NK-92 (cell line): ENCODE data around the gene KLF13.
"Not testable (repeated sequence)": the region's sequence is repeated elsewhere in the genome, so short reads cannot be mapped to it uniquely, and the experiment has no call there.

Experiments
- DNase-seq: peaks from one replicate; lab custom pipeline; 2025; ENCODE audit not compliant: unreplicated experiment; lab: John Stamatoyannopoulos, UW

Gene KLF13

DNA sequence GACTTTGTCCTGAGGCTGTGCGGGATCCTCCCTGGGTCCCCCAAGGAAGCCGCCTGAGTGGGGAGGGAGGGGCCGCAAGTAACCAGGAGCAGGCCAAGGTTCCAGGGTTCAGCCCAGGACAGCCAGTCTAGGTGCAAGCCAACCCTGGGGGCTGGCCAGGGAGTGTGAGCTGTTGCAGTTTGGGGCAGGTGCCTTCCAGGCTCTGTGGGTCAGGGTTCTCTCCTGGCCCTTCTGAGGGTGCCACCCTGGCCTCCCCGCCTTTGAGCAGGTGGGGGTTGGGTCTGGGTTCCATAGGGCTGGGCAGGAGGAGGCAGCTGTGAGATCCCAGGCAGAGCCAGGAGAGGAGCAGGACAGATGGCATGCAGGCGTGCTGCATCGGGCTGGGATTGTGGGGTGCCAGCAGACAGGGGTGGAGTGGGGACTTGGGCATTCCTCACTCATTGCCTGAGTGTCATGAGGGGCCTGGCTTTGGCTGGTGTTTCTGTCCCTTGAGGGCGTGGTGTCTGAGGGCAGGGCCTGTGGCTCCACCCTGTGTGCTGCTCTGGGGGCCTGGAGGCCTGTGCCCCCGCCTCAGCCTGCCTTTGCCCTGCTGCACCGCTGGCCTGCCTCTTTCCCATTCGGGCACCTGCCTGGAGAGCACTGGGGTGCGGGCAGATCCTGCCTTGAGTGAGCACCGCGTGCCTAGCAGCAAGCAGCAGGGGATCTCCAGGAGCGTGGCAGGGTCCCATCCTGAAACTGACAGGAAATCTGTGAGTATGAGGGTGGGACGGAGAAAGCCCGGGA, 18.4 kb downstream of the KLF13 start:
- no peak for DNase-seq

DNA sequence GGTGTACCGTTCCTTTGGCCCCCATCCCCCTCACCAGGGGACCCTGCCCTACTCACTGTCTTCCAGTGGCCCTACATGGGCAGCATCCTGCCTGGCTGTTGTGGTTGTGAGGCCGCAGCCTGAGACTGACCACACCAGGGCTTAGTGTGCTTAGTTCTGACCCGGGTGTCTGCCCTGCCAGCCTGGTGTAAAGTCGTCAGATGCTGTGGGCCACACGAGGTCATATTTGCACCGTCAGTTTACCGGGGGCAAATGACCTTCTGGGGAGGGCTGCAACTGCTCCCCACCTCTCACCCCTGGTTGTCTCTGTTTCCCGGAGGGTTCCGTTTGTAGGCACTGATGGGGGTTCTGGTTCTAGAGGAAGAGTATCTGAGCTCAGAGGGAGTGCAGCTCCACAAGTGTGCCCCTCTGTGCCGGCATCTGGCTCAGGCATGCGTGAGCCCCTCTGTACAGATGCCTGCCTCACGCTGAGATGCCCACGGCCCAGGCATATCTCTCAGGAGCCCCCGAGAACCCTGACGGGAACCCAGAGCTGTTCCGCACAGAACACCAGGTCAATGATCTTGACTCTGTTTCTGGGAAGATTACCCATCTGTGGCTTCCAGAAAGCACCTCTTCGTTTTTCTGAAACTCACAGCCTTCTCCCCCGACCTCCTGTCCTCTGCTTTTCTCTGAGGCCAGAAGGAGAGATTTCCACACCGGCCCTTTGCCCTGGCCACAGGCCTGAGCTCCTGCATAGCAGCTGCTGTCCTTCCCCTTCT, 19.2 kb downstream of the KLF13 start:
- no peak for DNase-seq

- DNase-seq = no peak
Measured at GRCh38 chr15:31346367-31347066, 19.9 kb downstream of the KLF13 start.

- no peak for DNase-seq
Measured at GRCh38 chr15:31347067-31347975, 20.7 kb downstream of the KLF13 start.

DNA sequence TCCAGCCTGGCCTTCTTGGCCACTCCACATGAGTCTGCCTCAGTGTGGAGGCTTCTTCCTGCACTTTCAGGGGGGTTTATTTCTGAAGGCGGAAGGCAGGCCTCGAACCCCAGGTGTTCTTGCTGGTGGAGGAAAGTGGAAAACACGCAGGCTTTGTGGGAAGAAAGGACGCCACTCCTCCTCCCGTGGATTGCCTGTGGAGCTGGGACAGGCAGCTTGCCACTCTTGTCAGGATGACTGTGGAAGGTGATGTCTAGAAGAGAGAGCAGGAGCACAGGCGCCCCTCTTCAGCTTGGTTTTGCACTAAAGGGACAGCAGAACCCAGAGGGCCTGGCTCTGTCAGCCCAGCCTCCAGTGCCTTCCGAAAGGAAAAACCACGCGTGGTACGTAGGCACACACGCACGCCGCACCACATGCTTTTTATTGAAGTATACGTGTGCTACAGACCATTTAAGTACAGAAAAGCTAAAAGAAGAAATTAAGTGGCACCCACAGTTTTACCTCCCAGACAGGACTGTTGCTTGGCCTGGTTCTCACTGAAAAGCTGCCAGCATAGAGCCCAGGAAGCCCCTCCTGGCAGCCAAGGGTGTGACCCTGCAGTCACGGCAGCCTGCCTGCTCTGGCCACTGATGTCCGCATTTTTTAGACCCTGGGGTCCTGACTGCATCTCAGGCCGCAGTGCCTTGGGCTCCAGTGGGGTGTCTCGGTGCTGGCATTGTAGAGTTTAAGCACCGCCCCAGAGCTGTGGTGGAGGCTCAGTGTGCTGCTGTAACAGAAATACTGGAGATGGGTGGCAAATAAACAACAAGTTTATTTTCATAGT, 21.6 kb downstream of the KLF13 start:
- no peak for DNase-seq

GRCh38 chr15:31349233-31350141, 22.9 kb downstream of the KLF13 start:
- DNase-seq = no peak

DNA sequence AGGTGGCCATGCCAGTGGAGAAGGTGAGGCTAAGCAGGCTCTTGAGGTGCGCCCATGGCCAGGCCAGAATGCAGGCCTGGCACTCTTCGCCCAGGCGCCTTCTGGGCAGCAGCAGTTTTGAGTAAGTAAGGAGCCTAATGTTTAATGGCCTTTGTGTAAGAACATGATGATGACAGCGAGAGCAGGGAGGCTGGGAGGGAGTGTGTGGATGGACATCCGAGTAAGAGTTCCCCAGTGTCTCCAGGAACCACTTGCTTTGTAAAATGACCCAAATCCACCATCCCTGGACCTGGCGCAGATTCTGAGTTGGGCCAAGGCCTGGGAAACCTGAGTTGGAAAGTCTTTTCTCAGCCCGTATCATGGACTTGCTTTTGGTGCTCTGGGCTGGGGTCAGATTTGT, 24.1 kb downstream of the KLF13 start:
- no peak for DNase-seq

DNA sequence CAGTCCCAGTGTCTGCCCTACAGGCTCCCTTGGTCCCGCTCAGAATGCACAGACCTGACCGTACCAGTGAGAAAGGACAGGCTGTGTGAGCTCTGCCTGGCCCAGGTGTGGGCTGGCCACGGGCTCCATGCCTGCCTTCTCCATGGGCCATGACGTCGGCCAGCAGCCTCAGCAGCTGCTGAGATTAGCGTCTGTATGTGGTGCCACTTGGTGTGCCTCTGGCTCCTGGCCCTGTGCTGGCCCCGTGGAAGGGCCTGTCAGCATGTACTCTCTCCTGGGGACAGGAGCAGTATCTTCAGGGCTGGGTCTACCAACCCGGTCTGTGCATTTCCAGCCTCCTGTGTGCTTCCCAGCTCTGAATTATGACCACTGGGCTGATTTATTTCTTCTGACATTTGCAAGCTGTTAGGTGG, 25.7 kb downstream of the KLF13 start:
- no peak for DNase-seq

DNA sequence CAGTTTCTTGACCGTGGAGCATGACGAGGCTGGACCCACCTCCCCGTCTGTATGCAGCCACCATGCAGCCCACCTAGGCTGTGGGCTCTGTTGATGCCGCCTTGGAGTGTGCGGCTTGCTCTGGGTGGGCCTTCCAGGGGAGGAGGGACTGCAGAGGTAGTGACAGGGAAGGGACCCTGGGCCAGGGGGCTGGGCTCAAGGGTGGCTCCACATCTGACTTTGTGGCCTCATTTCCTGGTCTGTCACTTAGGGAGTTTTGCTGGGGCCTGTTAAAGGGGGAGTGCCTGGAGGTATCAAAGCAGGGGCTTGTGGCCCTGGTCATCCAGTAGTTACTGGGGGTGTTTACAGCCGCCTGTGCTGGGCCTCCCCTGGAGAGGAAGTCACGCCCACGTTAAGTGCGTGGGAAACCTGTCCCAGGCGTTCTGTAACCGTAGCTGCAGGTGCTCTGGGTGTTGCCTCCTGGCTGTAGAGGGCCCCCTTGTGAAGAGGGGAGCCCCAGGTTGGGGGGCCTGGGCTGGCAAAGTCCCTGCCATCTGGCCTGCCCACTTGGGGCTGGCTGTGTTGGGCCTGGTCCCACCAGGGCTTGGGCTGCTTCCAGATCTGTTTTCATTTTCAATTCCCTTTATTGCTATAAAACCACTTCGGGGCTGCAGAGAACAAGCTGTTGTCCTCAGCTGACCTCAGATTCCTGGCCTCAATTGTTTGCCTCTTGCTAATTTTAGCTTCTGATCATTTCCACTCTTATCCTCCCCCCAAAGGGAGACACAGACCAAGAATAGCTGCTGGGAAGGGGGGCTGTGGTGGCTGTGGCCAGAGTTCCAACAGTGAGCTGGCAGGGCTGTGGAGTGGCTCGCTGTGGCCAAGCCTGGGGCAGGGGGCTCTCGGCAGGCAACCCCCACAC, 26.5 kb downstream of the KLF13 start:
- no peak for DNase-seq

- no peak for DNase-seq
Measured at GRCh38 chr15:31353931-31354330, 27.3 kb downstream of the KLF13 start.

GRCh38 chr15:31356097-31356496, 29.5 kb downstream of the KLF13 start:
- not testable (repeated sequence) for DNase-seq

DNA sequence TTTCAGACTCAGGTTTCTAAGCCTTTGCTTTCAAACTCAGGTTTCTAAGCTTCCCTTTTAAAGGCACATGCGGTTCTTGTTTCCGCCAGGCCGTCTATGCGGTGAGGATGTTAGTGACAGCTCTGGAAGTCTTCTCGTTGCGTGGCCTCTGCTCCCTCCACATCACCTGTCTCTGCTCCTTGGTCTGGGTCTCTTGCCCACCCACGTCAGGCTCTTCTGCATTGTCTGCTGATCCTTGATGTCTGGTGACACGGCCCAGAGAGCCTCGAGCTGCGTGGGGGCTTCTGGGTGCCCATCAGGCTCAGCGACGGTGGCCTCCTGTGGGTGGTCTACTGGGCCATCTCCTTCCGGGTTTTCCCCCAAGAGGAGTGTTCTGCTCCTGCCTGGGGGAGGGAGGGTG, 30.5 kb downstream of the KLF13 start:
- no peak for DNase-seq

- no peak for DNase-seq
Measured at GRCh38 chr15:31358163-31358562, 31.5 kb downstream of the KLF13 start.

GRCh38 chr15:31358957-31359701, 32.5 kb downstream of the KLF13 start:
- DNase-seq = no peak

GRCh38 chr15:31359702-31360111, 33.1 kb downstream of the KLF13 start:
- DNase-seq = no peak

DNA sequence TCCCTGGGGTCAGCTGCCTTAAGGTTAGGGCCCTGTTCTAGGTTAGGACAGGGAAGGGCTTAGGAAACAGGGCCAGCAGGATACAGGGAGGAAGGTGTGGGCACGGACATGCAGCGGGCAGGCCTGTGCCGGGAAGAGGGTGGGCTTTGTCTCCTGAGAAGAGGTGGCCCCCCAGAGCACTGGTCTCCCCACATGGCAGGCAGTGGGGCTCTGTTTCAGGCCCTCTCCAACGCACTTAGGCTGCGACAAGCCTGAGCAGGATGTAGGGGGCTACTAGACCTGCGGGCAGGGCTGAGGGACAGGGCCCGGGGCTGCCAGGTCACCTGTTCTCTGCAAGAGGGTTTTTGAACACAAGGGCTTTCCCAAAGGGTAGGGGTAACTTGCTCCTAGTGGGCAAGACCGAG, 33.5 kb downstream of the KLF13 start:
- no peak for DNase-seq
